Nasal cavity respiratory epithelium epithelial cell of viscerocranial mucosa (primary cell): Measurements from ENCODE around the gene NHS. TPM values are rescaled to one million over a fixed set of nuclear protein-coding genes. Genes with fewer than 3 reads are reported as not detected.

Experiments
- total RNA-seq: library from RNA; depleted of rRNA; stranded (reverse); fragments of >200 nt; gene quantifications from 2 replicates; pipeline ENCODE4 v1.2.3, GENCODE V29; 2014

Gene NHS
- 2.1 and 3.4 TPM in 2 replicates for total RNA-seq

GRCh38 chrX:17374619-17375366, at the start of gene NHS:
Gene NHS, plus strand, starts transcription at chrX:17375200. Its CDS starts 558 bp downstream, at chrX:17375758.

GRCh38 chrX:17736856-17737709, 362.1 kb downstream of the NHS start, which contains the start of gene SCML1:
Gene SCML1, plus strand, starts transcription at chrX:17737493. Its CDS starts 6,694 bp downstream, at chrX:17744187.

